ENCODE measurements around the gene ATOSB.

The ATOSB gene

GRCh38 chr9:35114113-35114839, 1.4 kb downstream of the ATOSB start:
- peak; percentile 45 for DNase-seq (ENCODE audit: low read depth)

GRCh38 chr9:35112257-35113020, 3.2 kb downstream of the ATOSB start:
- no peak for DNase-seq (ENCODE audit: low read depth)

DNA sequence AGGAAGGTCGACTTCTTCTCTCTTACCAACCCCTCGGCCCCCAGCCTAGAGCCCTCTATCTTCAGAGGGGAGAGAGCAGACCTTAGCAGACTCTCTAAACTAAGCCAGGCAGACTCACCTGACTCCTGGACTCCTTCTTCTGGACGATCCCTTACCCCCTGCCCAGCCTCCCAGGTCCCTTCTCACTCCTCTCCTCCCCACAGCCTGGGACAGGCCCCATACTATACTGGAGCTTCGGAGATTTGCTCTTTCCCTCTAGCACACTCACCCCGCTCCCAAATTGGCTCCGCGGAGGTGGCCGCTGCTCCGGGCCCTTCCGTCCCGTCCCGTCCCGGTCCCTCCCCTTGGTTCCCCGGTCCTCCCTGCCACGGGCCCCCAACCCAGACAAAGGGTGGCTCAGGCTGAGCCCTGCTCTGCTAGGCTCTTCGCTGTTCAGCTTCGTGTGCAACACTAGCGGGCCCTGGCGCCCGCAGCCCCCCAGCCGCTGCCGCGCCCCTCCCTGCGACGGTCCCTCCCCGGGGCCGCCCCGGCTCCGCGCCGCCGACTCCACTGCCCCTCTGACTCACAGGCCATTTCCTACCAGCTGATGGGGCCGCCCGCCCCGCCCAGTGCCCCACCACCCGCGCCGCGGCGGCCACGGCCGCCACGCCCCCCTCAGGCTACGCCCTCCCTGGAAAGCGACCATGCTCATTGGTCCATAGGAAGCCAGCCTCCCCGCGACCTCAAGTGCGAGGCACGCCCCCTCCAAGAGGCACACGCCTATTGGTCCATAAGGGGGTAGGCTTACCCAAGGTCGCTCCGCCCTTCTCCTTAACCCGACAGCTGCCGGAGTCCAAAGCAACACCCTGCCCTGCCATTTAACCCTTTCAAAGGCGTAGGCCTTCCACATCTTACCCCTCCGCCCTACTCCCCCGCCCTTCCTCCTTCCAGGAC, 4.4 kb downstream of the ATOSB start:
- peak; percentile 95 for DNase-seq (ENCODE audit: low read depth)

- DNase-seq (ENCODE audit: low read depth), result no peak
These were observed 5.3 kb downstream of the ATOSB start for GRCh38 chr9:35110327-35110761.

- no peak for DNase-seq (ENCODE audit: low read depth)
These were observed 6.6 kb downstream of the ATOSB start for GRCh38 chr9:35108946-35109575.

DNA sequence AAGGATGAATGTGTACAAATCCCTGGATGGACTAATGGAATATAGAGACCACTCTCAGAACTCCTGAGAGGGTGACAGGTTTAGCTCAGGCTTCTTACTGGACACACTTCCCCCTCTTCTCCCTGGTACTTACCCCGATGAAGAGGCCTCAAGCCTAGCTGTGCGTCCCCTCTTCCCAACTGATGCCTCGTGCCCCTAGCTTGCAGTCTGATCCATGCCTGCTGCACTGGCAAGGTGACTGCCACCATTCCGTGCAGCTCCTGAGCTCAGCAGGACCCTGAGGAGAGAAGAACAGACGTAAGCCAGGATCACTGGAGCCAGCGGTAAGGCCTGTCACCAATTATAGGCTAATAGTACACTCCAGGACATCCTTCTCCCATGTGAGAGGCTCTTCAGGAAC, 7.2 kb downstream of the ATOSB start:
- no peak for DNase-seq (ENCODE audit: low read depth)

GRCh38 chr9:35107297-35108290, 8.1 kb downstream of the ATOSB start:
- no peak for DNase-seq (ENCODE audit: low read depth)

DNA sequence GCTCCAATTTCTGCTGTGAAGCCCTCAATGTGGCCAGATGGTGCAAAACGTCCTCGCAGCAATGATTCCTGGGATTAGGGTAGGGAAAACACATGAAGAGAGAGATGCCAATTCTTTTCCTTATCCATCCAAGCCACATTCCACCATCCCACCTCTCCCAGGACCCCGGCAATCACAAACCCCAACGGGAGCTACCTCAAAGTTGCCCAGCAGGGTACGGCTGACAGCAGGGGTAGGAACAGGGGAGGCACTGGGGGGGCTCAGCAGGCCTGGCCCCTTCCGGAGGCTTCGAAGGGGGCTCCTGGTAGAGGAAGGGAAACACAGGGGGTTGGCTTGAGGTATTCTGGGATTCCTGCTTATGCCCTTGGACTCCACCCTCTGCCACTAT, 9.3 kb downstream of the ATOSB start:
- DNase-seq (ENCODE audit: low read depth), result no peak

- no peak for DNase-seq (ENCODE audit: low read depth)
These were observed 9.9 kb downstream of the ATOSB start for GRCh38 chr9:35105571-35106342.

DNA sequence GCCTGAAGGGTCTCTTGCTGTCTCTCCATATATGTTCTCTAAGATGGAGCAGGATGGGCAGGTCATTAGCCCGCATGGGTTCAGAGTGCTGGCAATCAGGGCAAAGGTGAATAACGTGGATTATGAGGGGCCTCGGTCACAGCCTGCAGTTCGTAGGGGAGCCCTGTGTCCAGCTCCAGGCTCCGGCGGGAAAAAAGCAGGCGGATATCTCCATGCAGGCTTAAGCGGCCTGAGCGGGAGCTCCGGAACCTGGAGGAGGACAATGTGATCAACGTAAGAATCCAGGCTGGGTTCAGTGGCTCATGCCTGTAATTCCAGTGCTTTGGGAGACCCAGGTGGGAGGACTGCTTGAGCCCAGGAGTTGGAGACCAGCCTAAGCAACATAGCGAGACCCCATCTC, 10.5 kb downstream of the ATOSB start:
- DNase-seq (ENCODE audit: low read depth), result no peak

GRCh38 chr9:35104586-35104985, 11.1 kb downstream of the ATOSB start:
- no peak for DNase-seq (ENCODE audit: low read depth)

DNA sequence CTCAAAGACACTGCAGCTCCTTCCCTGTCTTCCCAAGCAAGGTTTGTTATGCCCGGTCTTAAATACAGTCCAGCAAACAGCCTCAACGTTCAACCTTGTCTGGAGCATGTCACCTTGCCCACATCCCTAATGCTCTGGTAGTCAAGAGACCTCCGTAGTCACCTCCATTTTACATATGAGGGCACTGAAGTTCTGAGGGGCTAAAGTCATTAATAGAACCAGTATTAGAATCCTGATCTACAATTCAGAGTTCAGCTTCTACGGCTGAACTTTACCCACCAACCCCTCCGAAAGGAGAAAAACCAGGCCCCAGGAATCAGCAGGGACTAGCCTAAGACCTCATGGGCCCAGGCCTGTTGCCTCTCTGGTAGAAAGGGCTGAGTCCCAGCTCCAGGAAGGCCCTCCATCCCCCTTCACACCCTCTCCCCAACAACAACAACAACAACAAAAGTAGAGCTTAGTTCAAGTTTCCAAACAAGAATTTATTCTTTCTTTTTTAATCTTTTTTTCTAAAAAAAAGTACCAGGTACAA, 11.9 kb downstream of the ATOSB start:
- no peak for DNase-seq (ENCODE audit: low read depth)

GRCh38 chr9:35102769-35103659, 12.6 kb downstream of the ATOSB start, which contains the start of gene STOML2:
Gene STOML2, minus strand, starts transcription at chr9:35103131. Its CDS starts 37 bp downstream, at chr9:35103094.
- DNase-seq (ENCODE audit: low read depth), result peak; percentile 89

GRCh38 chr9:35102465-35102768, 13.2 kb downstream of the ATOSB start:
- no peak for DNase-seq (ENCODE audit: low read depth)

GRCh38 chr9:35097573-35097972, 18.1 kb downstream of the ATOSB start:
- no peak for DNase-seq (ENCODE audit: low read depth)

DNA sequence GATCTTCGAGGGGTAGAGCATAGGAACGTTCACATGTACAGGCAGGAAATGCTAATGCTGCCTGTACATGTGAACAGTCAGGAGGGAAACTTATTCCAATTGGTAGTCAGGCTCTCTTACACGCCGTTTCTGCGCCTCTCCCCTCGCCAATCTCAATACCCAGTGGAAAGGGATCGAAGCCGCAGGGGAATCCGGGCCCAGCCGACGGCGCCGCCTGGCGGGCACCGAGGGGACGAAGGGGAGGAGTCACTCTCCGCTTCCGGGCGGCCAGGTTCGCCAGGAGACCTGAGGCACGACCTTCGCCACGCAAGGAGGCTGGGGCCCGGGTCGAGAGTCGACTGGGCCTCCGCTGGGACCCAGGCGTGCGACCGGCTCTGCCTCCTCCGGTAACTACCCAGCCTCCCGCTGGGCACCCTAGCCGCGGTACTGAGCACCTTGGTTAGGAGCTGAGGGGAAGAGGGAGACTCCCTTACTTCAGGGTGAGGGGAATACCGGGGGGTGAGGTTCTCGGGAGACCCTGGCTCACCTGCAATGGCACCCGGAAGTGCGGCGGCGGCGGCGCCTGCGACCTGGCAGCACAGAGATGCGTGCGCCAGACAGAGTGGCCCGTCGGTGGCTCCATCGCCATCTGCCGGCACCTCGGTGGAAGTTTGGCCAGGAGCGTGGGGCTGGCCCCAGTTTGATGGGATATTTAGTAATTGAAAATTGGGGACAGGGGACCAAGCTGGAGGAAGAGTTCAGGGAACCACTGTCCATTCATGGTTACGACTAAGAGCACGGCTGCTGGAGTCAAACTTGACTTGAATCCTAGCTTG, 19.4 kb downstream of the ATOSB start, which contains the start of gene PIGO:
Gene PIGO (minus strand): TSS at position 557 of the 815 bp plus-strand sequence. CDS start 1,026 bp downstream, outside the sequence.
- peak; percentile 86 for DNase-seq (ENCODE audit: low read depth)

DNA sequence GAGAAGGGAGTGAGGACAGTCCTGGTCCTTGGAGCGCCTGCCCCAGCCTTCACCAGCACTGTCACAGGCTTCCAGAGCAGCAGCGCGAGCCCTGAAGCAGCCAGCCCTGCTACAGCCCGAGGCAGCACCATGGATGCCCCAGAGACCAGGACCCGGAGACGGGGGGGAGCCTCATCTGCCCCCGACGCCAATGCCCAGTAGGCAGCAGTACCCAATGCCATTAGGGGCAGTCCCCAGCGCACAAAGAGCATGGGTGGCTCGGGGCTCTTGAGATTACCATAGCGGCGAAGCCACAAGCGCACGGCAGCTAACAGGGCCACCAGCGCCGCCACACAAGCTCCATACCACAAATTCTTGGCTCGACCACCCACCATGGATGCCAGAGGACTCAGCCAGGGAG, 24.1 kb downstream of the ATOSB start:
- no peak for DNase-seq (ENCODE audit: low read depth)

- no peak for DNase-seq (ENCODE audit: low read depth)
These were observed 26.2 kb downstream of the ATOSB start for GRCh38 chr9:35089434-35089833.
